PFSK-1 (cell line): ENCODE data around the gene ATP11A.

ENCODE experiments used
- FOXP2 ChIP-seq: optimal IDR thresholded peaks from 2 replicates; pipeline ENCODE3; 2011; ENCODE audit warnings: borderline replicate concordance, control low read depth, inconsistent platforms; ENCODE audit not compliant: insufficient read depth; ENCODE audit errors: extremely low read length, extremely low read depth
- POLR2AphosphoS5 ChIP-seq: IDR thresholded peaks from 2 replicates; pipeline ENCODE4 v1.6.1; 2012; ENCODE audit warnings: low read depth, mild to moderate bottlenecking, control low read depth, low read length, moderate library complexity
- REST ChIP-seq, 2 experiments: IDR thresholded peaks; 2 replicates each; pipeline versions ENCODE4 v1.6.1 to v1.8.0; 2011 to 2012; ENCODE audit warnings: low read depth in 2 of 2, low read length in 2 of 2, control low read depth in 1 of 2, inconsistent platforms in 1 of 2, mild to moderate bottlenecking in 1 of 2, moderate library complexity in 1 of 2; ENCODE audit not compliant: insufficient read depth in 1 of 2
- SIN3A ChIP-seq: IDR thresholded peaks from 2 replicates; pipeline ENCODE4 v1.6.1; 2012; ENCODE audit warnings: mild to moderate bottlenecking, low read length, moderate library complexity, borderline replicate concordance; ENCODE audit not compliant: insufficient read depth
- TAF1 ChIP-seq: IDR thresholded peaks from 2 replicates; pipeline ENCODE4 v1.6.1; 2012; ENCODE audit warnings: low read length, control low read depth, borderline replicate concordance; ENCODE audit not compliant: insufficient read depth

Gene ATP11A

GRCh38 chr13:112874751-112875300 is 185.0 kb downstream of the ATP11A start:
- TF ChIP-seq TAF1 (no peak), POLR2AphosphoS5 (no peak), SIN3A (no peak), FOXP2 (no peak)

- no peak for TF ChIP-seq REST (IDR thresholded peaks at IDR 0.05; ENCODE audit: insufficient read depth in 1 of 2, low read depth in 2 of 2, low read length in 2 of 2)
- no peak for TF ChIP-seq POLR2AphosphoS5
- TF ChIP-seq FOXP2, result no peak
- TF ChIP-seq TAF1, result no peak
- TF ChIP-seq SIN3A, result no peak
Observed at GRCh38 chr13:112875627-112876026, 185.8 kb downstream of the ATP11A start.

- TF ChIP-seq POLR2AphosphoS5 (no peak), TAF1 (no peak), FOXP2 (no peak), SIN3A (no peak), REST (IDR thresholded peaks at IDR 0.05; ENCODE audit: insufficient read depth in 1 of 2, low read depth in 2 of 2, low read length in 2 of 2) (no peak)
Observed at GRCh38 chr13:112876305-112877000, 186.6 kb downstream of the ATP11A start.

- TF ChIP-seq TAF1 (no peak), SIN3A (no peak), REST (IDR thresholded peaks at IDR 0.05; ENCODE audit: insufficient read depth in 1 of 2, low read depth in 2 of 2, low read length in 2 of 2) (no peak), POLR2AphosphoS5 (no peak), FOXP2 (no peak)
Observed at GRCh38 chr13:112877066-112877465, 187.2 kb downstream of the ATP11A start.

- no peak for TF ChIP-seq SIN3A
- TF ChIP-seq FOXP2, result no peak
Observed at GRCh38 chr13:112877539-112877938, 187.7 kb downstream of the ATP11A start.

GRCh38 chr13:112877976-112878955 is 188.4 kb downstream of the ATP11A start:
- no peak for TF ChIP-seq FOXP2
- no peak for TF ChIP-seq SIN3A
- no peak for TF ChIP-seq TAF1
- no peak for TF ChIP-seq REST (IDR thresholded peaks at IDR 0.05; ENCODE audit: insufficient read depth in 1 of 2, low read depth in 2 of 2, low read length in 2 of 2)
- TF ChIP-seq POLR2AphosphoS5, result no peak
